ENCODE results near the gene CALR3.

GRCh38 chr19:16529466-16530144, 33.6 kb upstream of the CALR3 start:
- no peak for TF ChIP-seq POLR2AphosphoS5 (IDR thresholded peaks at IDR 0.05; ENCODE audit: low read depth, low read length)
- no peak for TF ChIP-seq POLR2A (IDR thresholded peaks at IDR 0.05; ENCODE audit: low read depth, low read length)
